Measurements from ENCODE around the gene PRSS53. TPM values are rescaled to one million over a fixed set of nuclear protein-coding genes. Genes with fewer than 3 reads are reported as not detected.
"Not testable (repeated sequence)": the region's sequence is repeated elsewhere in the genome, so short reads cannot be mapped to it uniquely, and the experiment has no call there.

PRSS53 gene
- total RNA-seq, 1 experiment from 2014 or later = 1.9 TPM

DNA sequence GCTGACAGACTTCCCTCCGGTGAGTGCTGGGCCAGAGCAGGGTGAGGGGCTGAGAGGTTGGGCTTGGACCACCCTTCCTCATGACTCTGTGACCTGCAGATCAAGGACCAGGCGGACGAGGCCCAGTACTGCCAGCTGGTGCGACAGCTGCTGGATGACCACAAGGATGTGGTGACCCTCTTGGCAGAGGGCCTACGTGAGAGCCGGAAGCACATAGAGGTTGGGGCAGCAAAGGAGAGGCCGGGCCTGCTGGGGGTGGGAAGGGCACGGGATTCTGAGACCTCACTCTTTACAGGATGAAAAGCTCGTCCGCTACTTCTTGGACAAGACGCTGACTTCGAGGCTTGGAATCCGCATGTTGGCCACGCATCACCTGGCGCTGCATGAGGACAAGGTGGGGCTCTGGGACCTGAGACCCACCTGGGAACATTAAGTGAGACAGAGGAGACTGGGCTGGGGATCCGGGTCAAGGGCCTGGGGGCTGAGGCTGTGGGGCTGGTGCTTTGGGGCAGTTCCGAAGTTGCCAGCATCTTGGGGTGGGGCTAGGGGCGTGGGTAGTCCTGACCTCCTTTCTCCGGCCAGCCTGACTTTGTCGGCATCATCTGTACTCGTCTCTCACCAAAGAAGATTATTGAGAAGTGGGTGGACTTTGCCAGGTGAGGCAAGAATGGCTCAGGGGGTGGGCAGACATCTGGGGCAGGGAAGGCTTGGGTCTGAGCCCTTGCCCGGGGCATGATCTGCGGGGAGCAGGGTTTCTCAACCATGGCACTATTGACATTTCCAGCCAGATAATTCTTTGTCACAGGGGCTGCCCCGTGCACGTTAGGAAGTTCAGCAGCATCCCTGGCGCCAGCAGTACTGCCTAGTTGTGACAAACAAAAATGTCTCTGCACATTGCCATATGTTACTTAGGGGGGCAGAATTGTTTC lies 21.6 kb upstream of the PRSS53 start:
- H3K9me3 ChIP-seq (replicated peaks) = no peaks in the 10 kb centered on the region
- no peak overlapping the region for H3K27ac ChIP-seq
- peaks cover 19% of the 10 kb centered on the region for H3K4me1 ChIP-seq (replicated peaks)
- DNase-seq (ENCODE audit: low read depth in 1 of 2, low spot score in 2 of 2) = no peak
- no peak overlapping the region for H3K4me3 ChIP-seq
- no peaks in the 10 kb centered on the region for H3K27me3 ChIP-seq (replicated peaks)
- peaks cover 51% of the 10 kb centered on the region for H3K36me3 ChIP-seq

DNA sequence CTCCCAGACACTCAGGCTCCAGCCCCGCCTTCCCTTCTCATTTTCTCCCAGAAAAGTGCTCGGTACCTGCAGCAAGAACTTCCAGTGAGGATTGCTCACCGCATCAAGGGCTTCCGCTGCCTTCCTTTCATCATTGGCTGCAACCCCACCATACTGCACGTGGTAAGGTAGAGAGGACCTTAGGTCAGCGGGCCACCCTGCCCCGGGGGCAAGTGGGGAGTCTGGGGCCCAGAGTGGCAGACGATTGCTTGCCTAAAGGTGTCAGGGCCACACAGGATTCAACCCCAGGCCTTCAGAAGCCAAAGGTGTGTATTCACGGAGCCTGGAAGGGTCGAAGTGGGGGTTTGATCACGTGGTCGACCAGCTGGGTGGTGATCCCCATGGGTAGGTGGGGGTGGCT lies 20.9 kb upstream of the PRSS53 start:
- Histone ChIP-seq H3K9me3 (replicated peaks) (no peaks in the 10 kb centered on the region), H3K27ac (no peak overlapping the region), H3K4me1 (replicated peaks) (peaks cover 19% of the 10 kb centered on the region), H3K36me3 (peaks cover 51% of the 10 kb centered on the region), H3K4me3 (peak overlapping the region; percentile 98), H3K27me3 (replicated peaks) (no peaks in the 10 kb centered on the region)
- no peak for DNase-seq (ENCODE audit: low read depth in 1 of 2, low spot score in 2 of 2)

DNA sequence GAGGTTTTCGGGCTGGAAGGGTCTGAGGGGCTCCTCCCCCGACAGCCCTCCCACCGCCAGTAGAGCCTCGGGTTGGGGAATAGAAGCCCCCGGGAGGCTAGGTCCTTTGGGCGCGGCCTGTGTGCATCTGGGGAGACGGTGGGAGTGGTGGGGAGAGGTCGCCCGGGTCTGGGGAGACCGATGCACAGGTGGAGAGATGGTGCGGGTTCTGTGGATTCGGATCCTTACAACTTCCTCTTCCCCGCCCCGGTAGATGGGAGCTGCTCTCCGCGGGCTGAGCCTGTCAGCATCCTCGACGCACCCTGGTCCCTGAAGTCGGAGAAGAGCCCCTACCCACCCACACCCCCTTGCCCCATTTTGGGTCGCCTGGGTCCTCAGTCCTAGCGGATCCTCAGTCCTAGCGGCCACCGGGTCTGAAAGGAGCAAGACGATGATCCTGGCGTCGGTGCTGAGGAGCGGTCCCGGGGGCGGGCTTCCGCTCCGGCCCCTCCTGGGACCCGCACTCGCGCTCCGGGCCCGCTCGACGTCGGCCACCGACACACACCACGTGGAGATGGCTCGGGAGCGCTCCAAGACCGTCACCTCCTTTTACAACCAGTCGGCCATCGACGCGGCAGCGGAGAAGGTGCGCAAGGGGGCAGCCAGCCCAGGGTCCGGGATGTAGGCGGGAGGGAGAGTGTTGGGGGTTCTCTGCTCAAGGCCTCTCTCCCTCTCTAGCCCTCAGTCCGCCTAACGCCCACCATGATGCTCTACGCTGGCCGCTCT lies 20.2 kb upstream of the PRSS53 start:
- Histone ChIP-seq H3K27me3 (replicated peaks) (no peaks in the 10 kb centered on the region), H3K27ac (peak overlapping the region; percentile 68), H3K9me3 (replicated peaks) (no peaks in the 10 kb centered on the region), H3K4me1 (replicated peaks) (peaks cover 19% of the 10 kb centered on the region), H3K36me3 (peaks cover 51% of the 10 kb centered on the region), H3K4me3 (peak overlapping the region; percentile 98)
- no peak for DNase-seq (ENCODE audit: low read depth in 1 of 2, low spot score in 2 of 2)

DNA sequence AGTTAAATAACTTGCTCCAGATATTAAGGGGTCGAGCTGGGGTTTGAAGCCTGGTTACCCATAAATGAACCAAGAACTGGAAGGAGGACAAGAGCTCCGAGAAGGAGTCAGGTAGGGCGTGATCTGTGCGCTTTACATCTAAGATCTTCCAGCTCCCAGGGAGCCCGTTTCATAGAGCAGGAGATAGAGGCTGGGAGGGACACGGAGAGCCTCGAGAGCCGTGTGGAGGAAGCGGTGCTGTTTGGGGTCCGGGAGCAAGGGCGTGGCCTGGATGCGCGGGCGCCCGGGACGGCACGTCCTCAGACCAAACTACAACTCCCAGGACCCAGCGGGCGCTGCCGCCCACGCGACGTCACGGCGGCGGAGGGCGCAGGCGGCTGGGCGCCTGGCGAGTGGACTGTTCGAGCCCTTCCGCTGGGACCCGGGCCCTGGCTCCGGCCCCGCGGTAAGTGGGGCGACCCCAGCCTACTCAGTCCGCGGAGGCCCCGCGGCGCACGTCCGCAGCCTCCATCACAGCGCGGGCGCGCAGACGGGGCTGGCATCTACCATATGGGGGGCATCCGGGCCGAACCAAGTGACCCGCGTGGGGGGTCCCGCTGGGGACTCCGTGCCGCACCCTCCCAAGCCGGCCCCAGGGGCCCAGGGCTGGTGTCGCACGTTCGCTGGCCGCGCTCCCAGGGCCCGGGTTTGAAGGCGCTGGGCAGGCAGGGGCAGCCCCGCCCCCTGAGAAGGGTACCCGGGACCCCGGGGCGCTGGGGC lies 19.5 kb upstream of the PRSS53 start, which contains the start of gene BCKDK:
TSS of gene BCKDK (plus strand) at position 352 of the 759 bp plus-strand sequence. CDS start 838 bp downstream, outside the sequence.
- Histone ChIP-seq H3K36me3 (peaks cover 51% of the 10 kb centered on the region), H3K9me3 (replicated peaks) (no peaks in the 10 kb centered on the region), H3K27me3 (replicated peaks) (no peaks in the 10 kb centered on the region), H3K4me3 (peak within 1 kb of the TSS; percentile 98), H3K27ac (peak within 1 kb of the TSS; percentile 68), H3K4me1 (replicated peaks) (peaks cover 19% of the 10 kb centered on the region)
- peak; percentile 59 to 81 for DNase-seq (ENCODE audit: low read depth in 1 of 2, low spot score in 2 of 2)

GRCh38 chr16:31107465-31107867 lies 18.7 kb upstream of the PRSS53 start:
- no peak for DNase-seq (ENCODE audit: low read depth in 1 of 2, low spot score in 2 of 2)
- Histone ChIP-seq H3K9me3 (replicated peaks) (no peaks in the 10 kb centered on the region), H3K27ac (no peak overlapping the region), H3K27me3 (replicated peaks) (no peaks in the 10 kb centered on the region), H3K36me3 (peaks cover 43% of the 10 kb centered on the region), H3K4me3 (no peak overlapping the region), H3K4me1 (replicated peaks) (peaks cover 19% of the 10 kb centered on the region)

DNA sequence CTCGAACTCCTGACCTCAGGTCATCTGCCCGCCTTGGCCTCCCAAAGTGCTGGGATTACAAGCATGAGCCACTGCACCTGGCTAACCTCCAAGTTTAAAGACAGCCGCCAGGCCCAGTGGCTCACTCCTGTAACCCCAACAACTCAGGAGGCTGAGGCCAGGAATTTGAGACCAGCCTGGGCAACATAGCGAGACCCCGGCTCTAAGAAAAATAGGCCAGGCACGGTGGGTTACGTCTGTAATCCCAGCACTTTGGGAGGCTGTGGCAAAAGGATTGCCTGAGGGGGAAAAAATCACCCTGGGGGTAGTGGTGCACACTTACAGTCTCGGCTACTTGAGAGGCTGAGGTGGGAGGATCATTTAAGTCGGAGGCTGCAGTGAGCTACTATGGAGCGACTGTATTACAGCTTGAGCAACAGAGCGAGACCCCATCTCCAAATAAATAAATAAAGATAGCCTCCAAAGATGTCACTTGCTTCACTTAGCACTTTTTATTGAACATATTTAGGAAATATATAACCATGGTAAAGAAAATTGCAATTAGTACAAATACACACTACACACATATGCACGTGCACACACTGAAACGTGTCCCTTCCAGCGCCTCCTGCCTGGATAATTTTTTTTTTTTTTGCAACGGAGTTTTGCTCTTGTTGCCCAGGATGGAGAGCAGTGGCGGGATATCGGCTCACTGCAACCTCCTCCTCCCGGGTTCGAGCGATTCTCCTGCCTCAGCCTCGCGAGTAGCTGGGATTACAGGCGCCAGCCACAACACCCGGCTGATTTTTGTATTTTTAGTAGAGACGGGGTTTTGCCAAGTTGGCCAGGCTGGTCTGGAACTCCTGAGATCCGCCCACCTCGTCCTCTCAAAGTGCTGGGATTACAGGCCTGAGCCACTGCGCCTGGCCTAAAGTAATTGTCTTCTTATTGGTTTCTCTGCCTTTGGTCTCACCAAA lies 18.0 kb upstream of the PRSS53 start:
- peaks cover 19% of the 10 kb centered on the region for H3K4me1 ChIP-seq (replicated peaks)
- H3K4me3 ChIP-seq = no peak overlapping the region
- peaks cover 36% of the 10 kb centered on the region for H3K36me3 ChIP-seq
- H3K27ac ChIP-seq = no peak overlapping the region
- H3K9me3 ChIP-seq (replicated peaks) = no peaks in the 10 kb centered on the region
- DNase-seq (ENCODE audit: low read depth in 1 of 2, low spot score in 2 of 2) = no peak
- H3K27me3 ChIP-seq (replicated peaks) = no peaks in the 10 kb centered on the region

DNA sequence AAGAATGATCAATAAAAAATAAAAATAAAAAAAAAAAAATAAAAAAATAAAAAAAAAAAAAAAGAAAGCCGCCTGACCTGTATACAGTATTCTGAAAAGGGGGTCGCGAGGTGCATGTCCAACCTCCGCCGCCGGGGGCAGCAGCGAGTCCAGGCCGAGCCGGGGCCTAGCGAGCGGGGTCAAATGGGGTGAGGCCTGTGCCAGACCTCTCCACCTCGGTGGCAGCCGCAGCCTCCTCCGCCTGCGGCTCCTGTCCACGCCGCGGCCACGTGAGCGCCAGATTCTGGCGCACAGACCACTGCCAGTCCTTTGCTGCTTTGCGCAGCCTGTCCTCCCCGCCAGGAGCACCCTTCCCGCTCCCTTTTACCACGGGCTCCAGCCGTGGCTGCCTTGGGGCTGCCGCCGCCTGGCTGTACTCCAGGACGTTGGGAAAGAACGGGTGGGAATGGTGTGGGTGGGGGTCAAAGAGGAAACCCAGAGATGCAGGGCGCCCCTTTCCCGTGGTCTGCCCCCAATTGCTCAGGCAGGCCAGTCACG lies 17.0 kb upstream of the PRSS53 start:
- H3K9me3 ChIP-seq (replicated peaks) = no peaks in the 10 kb centered on the region
- H3K4me3 ChIP-seq = no peak overlapping the region
- H3K4me1 ChIP-seq (replicated peaks) = peaks cover 19% of the 10 kb centered on the region
- DNase-seq (ENCODE audit: low read depth in 1 of 2, low spot score in 2 of 2) = peak; percentile 62 to 82
- H3K27me3 ChIP-seq (replicated peaks) = no peaks in the 10 kb centered on the region
- H3K27ac ChIP-seq = 0 out of 2 replicates have a peak overlapping the region, but pooled peaks have one; percentile 40
- peaks cover 26% of the 10 kb centered on the region for H3K36me3 ChIP-seq

- not testable (repeated sequence) for DNase-seq (ENCODE audit: low read depth in 1 of 2, low spot score in 2 of 2)
These were observed 12.3 kb upstream of the PRSS53 start for GRCh38 chr16:31100876-31101641.

DNA sequence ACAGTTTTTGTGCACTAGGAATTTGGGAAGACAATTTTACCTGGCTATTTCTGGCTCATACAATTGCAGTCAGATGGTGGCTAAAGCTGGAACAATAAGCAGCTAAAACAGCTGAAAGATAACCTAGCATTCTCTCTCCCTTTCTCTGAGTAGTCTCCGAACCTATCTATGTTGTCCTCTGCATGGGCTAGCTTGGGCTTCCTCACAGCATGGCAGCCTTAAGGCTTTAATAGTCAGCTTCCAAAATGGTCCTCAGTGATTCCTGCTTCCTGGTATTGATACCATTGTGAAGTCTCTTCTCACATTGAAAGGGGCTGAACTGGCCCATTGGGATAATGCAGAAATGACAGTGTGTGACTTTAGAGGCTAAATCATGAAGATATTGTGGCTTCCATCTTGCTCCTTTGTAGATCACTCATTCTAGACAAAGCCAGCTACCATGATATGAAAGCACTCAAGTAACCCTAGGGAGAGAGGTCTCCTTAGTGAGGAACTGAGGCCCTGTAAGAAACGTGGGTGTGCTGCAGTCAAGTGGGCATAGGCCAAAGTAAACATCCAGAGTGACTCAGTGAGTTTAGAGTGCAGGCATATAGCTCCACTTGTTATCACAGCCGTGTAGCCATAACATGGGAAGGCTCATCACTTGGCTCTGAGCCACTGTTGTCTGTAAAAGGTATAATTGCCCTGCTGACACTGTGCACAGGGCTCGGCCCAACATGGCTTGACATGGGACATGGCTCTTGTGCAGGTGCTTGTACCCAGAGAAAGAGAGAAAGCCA lies 11.3 kb upstream of the PRSS53 start:
- H3K9me3 ChIP-seq (replicated peaks) = no peaks in the 10 kb centered on the region
- no peak for DNase-seq (ENCODE audit: low read depth in 1 of 2, low spot score in 2 of 2)
- H3K27ac ChIP-seq = no peak overlapping the region

More at GRCh38 chr16:31100876-31101641, 12.3 kb upstream of the PRSS53 start:
- not testable (repeated sequence) for H3K27ac ChIP-seq; H3K9me3 ChIP-seq (replicated peaks); H3K27me3 ChIP-seq (replicated peaks); H3K36me3 ChIP-seq; H3K4me3 ChIP-seq; H3K4me1 ChIP-seq (replicated peaks)

DNA sequence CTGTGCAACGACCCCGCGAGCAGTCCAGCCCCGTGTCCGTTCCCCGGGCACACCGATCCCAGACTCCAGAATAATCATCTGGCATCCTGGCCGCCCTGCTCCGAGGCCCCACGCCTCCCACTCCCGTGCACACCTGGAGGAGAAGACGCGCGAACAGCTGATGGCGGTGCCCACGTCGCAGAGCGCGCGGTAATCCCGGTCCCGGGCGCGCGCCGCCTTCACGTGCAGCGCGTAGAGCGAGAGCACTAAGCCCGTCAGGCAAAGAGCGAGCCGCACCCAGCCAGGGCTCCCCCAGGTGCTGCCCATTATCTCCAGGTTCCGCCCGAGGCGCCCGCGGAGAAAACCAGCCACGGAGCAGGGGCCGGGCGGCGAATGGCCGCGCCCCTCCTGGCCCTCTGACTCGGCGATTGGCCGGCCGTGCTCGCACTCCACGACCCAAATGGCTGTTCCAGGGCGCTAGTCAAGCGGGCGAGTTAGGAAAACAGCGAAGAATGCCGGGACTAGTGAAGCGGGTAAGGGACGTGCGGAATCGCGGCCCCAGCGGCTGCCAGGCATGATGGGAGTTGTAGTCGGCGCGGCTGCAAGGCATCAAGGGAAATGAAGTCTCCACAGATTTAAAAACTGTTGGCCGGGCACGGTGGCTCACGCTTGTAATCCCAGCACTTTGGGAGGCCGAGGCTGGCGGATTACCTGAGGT lies 5.8 kb upstream of the PRSS53 start, which contains the start of gene VKORC1:
TSS of gene VKORC1 (minus strand) at position 374 of the 697 bp plus-strand sequence. CDS start at position 306, 68 bp downstream.
- Histone ChIP-seq H3K9me3 (replicated peaks) (no peaks in the 10 kb centered on the region), H3K27me3 (replicated peaks) (no peaks in the 10 kb centered on the region), H3K4me3 (peak within 1 kb of the TSS; percentile 65), H3K4me1 (replicated peaks) (peaks cover 4% of the 10 kb centered on the region; the same call in 1 of the 2 replicates), H3K27ac (no peak within 1 kb of the TSS), H3K36me3 (peaks cover 13% of the 10 kb centered on the region)
- DNase-seq (ENCODE audit: low read depth in 1 of 2, low spot score in 2 of 2) = peak; percentile 89 to 97

More for the DNA sequence above, 11.3 kb upstream of the PRSS53 start:
- peaks cover 6% of the 10 kb centered on the region; the same call in 1 of the 2 replicates for H3K4me1 ChIP-seq (replicated peaks)
- no peaks in the 10 kb centered on the region for H3K36me3 ChIP-seq
- H3K27me3 ChIP-seq (replicated peaks) = no peaks in the 10 kb centered on the region
- no peak overlapping the region for H3K4me3 ChIP-seq

DNA sequence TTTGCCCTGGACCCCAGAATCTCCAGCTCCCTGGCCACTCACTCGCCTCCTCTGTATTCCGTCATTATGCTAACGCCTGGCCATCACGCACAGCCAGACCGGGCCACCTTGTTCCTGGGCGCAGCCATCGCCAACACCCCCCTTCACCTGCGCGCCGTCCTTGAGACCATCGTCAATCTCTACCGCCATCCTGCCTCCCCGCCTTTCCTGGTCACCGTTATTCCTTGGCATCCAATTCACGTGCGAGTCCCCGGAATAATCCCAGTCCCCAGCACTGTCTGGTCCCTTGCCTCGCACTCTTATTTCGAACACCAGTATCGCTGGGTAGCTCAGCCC lies 5.3 kb upstream of the PRSS53 start:
- DNase-seq (ENCODE audit: low read depth in 1 of 2, low spot score in 2 of 2) = peak in 1 of 2 experiments; percentile 43
- Histone ChIP-seq H3K27me3 (replicated peaks) (no peaks in the 10 kb centered on the region), H3K27ac (no peak overlapping the region), H3K36me3 (peaks cover 16% of the 10 kb centered on the region), H3K9me3 (replicated peaks) (no peaks in the 10 kb centered on the region), H3K4me1 (replicated peaks) (peaks cover 4% of the 10 kb centered on the region; the same call in 1 of the 2 replicates), H3K4me3 (peak overlapping the region; percentile 65)
